GM19043 (cell line): ENCODE measurements around the gene EPN3.

Experiments used
- ATAC-seq: cut with Tn5 transposase; IDR thresholded peaks from one replicate; pipeline ENCODE4 v1.9.1; 2021; ENCODE audit warnings: low read depth; ENCODE audit not compliant: unreplicated experiment

The EPN3 gene

GRCh38 chr17:50585346-50585745 lies 52.8 kb downstream of the EPN3 start:
- no peak for ATAC-seq

GRCh38 chr17:50585891-50586290 lies 53.4 kb downstream of the EPN3 start:
- ATAC-seq: no peak

GRCh38 chr17:50586421-50587247 lies 54.1 kb downstream of the EPN3 start:
- ATAC-seq: no peak

- no peak for ATAC-seq
Measured at GRCh38 chr17:50587571-50587970, 55.0 kb downstream of the EPN3 start.

GRCh38 chr17:50588391-50589049 lies 56.0 kb downstream of the EPN3 start:
- no peak for ATAC-seq

- ATAC-seq: no peak
Measured at GRCh38 chr17:50589095-50589705, 56.7 kb downstream of the EPN3 start.

- no peak for ATAC-seq
Measured at GRCh38 chr17:50590946-50591737, 58.6 kb downstream of the EPN3 start.

- ATAC-seq: no peak
Measured at GRCh38 chr17:50593321-50593720, 60.8 kb downstream of the EPN3 start.
